HTR-8/SVneo (cell line): ENCODE data around the gene APBB2.
"Not testable (repeated sequence)": the region's sequence is repeated elsewhere in the genome, so short reads cannot be mapped to it uniquely, and the experiment has no call there.

Source experiments
- DNase-seq: peaks from one replicate; pipeline ENCODE4 v3.0.0; 2011; ENCODE audit warnings: low spot score, mixed read lengths; ENCODE audit not compliant: insufficient read length
- FAIRE-seq: peaks from 2 replicates; lab custom pipeline; 2011; peaks lifted over from hg19 to GRCh38; lab: Jason Lieb, UNC

The APBB2 gene

DNA sequence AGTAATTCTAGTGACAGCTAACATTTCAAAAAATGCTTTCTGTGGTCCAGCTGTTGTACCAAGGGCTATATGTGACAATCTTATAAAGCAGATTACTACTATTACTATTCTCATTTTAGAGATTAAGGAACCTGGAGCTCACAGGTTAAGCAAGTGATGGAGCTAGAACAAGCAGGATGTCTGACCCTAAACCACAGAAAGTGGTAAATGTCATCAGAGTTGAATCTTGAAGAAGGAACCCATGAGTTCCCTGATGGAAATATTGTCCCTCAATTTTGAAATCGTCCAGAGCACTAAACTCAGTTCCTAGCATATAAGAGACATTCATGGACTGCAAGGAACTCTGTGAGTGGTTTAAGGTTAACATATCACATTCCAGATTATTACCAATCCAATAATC, 214.0 kb downstream of the APBB2 start:
- FAIRE-seq (no peak), DNase-seq (no peak)

- DNase-seq (peak; percentile 59), FAIRE-seq (peak; percentile 98)
Observed at GRCh38 chr4:40998675-40999358, 215.5 kb downstream of the APBB2 start.

- DNase-seq (no peak), FAIRE-seq (no peak)
Observed at GRCh38 chr4:40995850-40996249, 218.5 kb downstream of the APBB2 start.

- peak; percentile 36 for DNase-seq
- not testable (repeated sequence) for FAIRE-seq
Observed at GRCh38 chr4:40994321-40994720, 220.0 kb downstream of the APBB2 start.

DNA sequence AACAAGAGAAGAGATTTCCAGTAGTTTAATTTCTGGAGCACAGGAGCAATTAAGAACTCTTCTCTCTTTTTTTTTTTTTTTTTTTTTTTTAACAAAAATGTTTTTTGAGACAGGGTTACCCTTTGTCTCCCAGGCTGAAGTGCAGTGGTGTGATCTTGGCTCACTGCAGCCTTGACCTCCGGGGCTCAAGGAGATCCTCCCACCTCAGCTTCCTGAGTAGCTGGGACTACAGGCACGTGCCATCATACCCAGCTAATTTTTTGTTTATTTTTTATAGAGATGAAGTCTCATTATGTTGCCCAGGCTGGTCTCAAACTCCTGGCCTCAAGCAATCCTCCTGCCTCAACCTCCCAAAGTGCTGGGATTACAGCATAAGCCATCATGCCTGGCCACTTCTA, 221.0 kb downstream of the APBB2 start:
- FAIRE-seq, DNase-seq: not testable (repeated sequence)

- no peak for DNase-seq
- no peak for FAIRE-seq
Observed at GRCh38 chr4:40992472-40993295, 221.7 kb downstream of the APBB2 start.

DNA sequence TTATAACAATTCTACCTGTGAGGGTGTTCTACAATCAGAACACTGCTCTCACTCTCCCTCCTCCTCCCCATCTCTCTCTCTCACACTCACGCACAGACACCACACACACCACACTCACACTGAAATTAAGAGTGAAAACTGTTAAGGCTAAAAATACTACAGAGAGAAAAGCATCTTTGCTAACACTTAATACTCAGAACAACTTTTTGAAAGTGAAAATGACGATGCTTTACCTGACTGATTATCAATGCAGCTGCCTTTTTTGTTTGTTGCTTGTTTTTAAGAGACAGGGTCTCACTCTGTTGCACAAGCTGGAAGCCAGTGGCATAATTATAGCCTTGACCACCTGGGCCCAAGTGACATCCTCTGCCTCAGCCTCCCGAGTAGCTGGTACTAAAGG, 222.4 kb downstream of the APBB2 start:
- FAIRE-seq, result no peak

DNA sequence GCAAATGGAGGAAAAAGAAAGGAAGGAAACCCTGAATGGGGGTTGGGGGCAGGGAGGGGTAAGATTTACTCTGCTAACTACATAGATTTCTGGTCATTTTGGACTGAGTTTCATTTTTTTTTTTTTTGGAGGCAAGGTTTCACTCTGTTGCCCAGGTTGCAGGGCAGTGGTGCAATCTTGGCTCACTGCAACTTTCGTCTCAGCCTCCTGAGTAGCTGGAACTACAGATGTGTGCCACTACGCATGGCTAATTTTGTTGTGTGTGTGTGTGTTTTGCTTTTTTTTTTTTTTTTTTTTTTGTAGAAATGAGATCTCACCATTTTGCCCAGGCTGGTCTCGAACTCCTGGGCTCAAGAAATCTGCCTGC, 223.5 kb downstream of the APBB2 start:
- DNase-seq, result no peak
- FAIRE-seq, result no peak

More for the DNA sequence above, 222.4 kb downstream of the APBB2 start:
- DNase-seq, result no peak

DNA sequence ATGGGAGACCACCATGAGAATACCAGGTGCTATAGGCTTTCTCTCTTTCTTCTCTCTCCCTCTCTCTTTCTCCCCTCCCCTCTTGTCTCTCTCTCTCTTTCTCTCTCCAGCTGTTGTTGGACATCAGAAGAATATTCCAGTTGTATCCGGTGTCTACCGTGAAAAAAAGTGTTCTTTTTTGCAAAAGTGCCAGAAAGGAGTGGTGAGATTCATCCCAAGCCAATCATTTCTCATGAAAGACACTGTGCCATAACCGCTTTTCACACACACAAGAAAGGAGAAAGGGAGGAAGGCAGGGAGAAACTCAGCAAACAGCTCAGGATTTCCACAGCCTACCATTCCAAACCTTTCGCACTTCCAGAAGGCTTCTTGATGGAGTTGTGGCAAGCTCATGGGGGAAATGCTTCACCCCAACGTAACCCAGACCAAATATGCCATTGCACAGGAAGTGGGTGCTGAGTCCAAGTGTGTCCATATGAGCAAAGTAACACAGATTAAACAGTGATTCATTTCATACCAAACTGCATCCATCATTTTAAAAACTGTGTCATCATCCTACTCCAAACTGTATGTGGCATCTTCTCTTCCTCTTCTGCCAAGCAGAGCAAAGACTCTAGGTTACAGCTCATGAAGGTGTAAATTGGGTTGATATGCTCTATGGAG, 224.0 kb downstream of the APBB2 start:
- DNase-seq (peak; percentile 72), FAIRE-seq (peak; percentile 92)

- DNase-seq (no peak), FAIRE-seq (no peak)
Observed at GRCh38 chr4:40987151-40987550, 227.2 kb downstream of the APBB2 start.

DNA sequence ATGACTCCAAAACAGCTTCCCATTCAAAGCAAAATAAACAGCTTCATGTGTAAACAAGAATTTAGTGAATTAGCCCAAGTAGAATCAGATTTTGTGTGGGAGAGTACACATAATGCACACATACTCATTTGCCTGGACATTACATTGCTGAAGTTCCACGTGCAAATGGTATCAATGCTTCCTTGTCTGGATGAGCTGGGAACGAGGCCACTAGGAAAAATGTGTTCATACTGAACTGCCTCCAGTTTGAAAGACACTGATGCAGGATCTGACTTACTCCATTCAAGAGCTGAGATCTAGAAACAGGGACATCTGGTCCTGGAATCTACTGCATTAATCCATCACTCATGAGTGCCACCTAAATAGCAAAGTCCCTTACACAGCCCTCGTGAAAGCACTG, 228.0 kb downstream of the APBB2 start:
- FAIRE-seq (no peak), DNase-seq (no peak)

- DNase-seq (no peak), FAIRE-seq (no peak)
Observed at GRCh38 chr4:40984051-40984450, 230.3 kb downstream of the APBB2 start.

GRCh38 chr4:40980318-40980883, 233.9 kb downstream of the APBB2 start:
- FAIRE-seq (no peak), DNase-seq (peak; percentile 39)

DNA sequence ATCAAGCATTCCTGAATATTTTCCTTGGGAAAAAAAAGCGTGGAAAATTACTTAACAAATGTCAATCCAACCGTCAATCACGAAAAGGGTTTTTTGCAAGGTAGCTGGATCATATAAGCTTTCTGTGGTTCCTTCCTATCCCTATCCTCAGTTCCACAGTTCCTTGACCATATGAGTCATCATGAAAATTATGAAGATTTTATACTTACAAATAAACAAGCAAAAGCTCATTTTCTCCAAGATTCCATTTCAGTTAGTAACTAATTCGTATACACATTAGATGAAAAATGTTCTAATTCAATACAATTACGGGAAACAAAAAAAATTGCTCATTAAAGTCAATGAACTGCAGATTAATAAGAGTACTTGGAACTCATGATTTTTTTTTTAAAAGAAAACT, 235.8 kb downstream of the APBB2 start:
- no peak for FAIRE-seq
- no peak for DNase-seq

DNA sequence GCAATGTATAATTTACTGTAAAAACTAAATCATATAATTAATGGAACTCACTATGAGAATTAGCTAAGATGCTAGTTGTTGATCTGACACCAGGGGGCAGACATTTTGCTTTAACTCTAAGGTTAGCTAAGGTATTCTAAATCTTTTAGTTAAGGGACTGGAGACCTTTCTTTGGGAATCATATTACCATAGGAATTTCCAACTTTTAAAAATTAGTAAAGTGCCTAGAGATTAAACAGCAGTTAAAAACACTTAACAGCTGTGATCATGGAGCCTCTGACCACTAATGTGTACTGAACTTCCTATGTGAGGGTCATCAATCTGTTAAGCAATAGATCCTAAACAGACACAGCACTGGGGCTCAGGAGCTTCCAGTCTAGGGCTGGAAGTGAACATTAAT, 238.0 kb downstream of the APBB2 start:
- no peak for FAIRE-seq

GRCh38 chr4:40972722-40973121, 241.6 kb downstream of the APBB2 start:
- FAIRE-seq, result no peak
- DNase-seq, result no peak

More for the DNA sequence above, 238.0 kb downstream of the APBB2 start:
- peak; percentile 53 for DNase-seq

DNA sequence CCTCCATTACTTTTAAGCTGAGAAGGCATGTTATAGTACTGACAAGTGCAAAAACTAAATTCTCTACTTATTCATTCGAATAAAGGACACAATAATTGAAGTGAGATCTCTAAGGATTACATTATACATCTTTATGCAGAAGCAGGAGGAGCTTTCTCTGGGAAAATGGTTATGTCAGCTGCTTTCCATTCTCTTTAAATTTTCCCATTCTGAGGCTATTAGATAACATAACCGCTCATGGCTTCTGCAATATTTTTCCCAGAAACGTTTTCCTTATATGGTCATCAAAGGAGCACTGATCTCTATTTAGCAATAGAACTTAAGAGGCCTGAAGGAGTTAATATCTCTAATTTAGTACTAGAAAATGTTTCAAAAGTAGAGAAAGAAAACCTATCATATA, 243.0 kb downstream of the APBB2 start:
- FAIRE-seq (no peak), DNase-seq (no peak)

GRCh38 chr4:40969501-40969900, 244.8 kb downstream of the APBB2 start:
- FAIRE-seq, result no peak
- DNase-seq, result no peak

- DNase-seq (no peak), FAIRE-seq (no peak)
Observed at GRCh38 chr4:40967550-40967949, 246.8 kb downstream of the APBB2 start.

DNA sequence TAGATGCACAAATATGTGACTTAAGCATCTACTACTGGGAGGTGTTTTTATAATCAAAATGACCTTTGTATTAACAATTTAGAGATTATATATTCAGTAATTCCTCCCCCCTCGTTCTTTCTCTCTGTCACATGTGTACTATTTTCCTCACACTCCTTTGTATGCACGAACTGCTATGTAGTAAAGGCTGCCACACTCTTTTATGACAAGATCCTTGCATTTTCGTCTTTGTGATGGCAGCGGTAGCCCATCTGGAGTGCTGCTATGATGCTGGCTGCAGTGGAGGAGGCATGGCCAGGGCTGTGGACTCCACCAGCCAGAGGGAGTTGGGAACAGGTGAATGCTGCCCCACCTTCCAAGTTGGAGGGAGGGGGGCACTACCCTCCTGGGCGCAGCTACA, 248.3 kb downstream of the APBB2 start:
- no peak for DNase-seq
- no peak for FAIRE-seq
